Measurements from ENCODE around the gene LETM1. TPM values are rescaled to one million over a fixed set of nuclear protein-coding genes. Genes with fewer than 3 reads are reported as not detected.

The LETM1 gene
- total RNA-seq, 2 experiments from 2014 or later = 44.0 to 45.8 TPM

GRCh38 chr4:1825326-1825725, 30.6 kb downstream of the LETM1 start:
- no peak overlapping the region for H3K4me3 Mint-ChIP-seq
- POLR2A ChIA-PET = no interaction called here
- no peak overlapping the region for H3K27ac Mint-ChIP-seq
- no peaks in the 10 kb centered on the region for H3K27me3 Mint-ChIP-seq
- no peaks in the 10 kb centered on the region for H3K4me1 Mint-ChIP-seq
- DNase-seq (no peak), ATAC-seq (ENCODE audit: low read depth) (no peak)
- H3K36me3 Mint-ChIP-seq = peaks cover 9% of the 10 kb centered on the region
- H3K9me3 Mint-ChIP-seq = no peaks in the 10 kb centered on the region

GRCh38 chr4:1824746-1825145, 31.2 kb downstream of the LETM1 start:
- H3K9me3 Mint-ChIP-seq = no peaks in the 10 kb centered on the region
- H3K4me3 Mint-ChIP-seq = no peak overlapping the region
- H3K4me1 Mint-ChIP-seq = no peaks in the 10 kb centered on the region
- ATAC-seq (ENCODE audit: low read depth) (no peak), DNase-seq (no peak)
- POLR2A ChIA-PET = no interaction called here
- H3K27ac Mint-ChIP-seq = no peak overlapping the region
- H3K27me3 Mint-ChIP-seq = no peaks in the 10 kb centered on the region
- H3K36me3 Mint-ChIP-seq = peaks cover 8% of the 10 kb centered on the region

DNA sequence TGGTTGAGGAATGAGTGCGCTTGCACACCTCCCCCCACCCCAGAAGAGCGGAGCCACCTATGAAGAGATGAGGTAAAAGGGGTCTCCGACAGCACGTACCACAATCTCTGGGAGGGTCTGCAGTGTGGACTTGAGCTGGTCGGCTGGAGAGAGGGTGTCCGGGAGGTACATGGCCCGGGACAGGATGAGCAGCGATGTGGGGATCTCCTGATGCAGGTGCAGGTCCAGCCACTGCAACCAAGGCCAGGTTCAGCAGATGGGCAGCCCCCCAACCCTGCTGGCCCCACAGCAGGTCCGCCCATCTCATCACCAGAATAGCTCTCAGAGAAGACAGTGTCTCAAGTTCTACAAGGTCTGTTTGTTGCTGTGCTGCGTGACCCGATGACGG, 32.4 kb downstream of the LETM1 start:
- Mint-ChIP-seq H3K4me3 (no peak overlapping the region), H3K4me1 (no peaks in the 10 kb centered on the region), H3K27ac (no peak overlapping the region), H3K36me3 (peaks cover 7% of the 10 kb centered on the region), H3K27me3 (no peaks in the 10 kb centered on the region), H3K9me3 (no peaks in the 10 kb centered on the region)
- DNase-seq (no peak), ATAC-seq (ENCODE audit: low read depth) (no peak)
- POLR2A ChIA-PET = no interaction called here

GRCh38 chr4:1822568-1823544, 33.1 kb downstream of the LETM1 start:
- Mint-ChIP-seq H3K27me3 (no peaks in the 10 kb centered on the region), H3K36me3 (peaks cover 10% of the 10 kb centered on the region), H3K9me3 (no peaks in the 10 kb centered on the region), H3K27ac (no peak overlapping the region), H3K4me1 (no peaks in the 10 kb centered on the region), H3K4me3 (no peak overlapping the region)
- POLR2A ChIA-PET = no interaction called here
- DNase-seq = no peak
- ATAC-seq (ENCODE audit: low read depth) = no peak

- Mint-ChIP-seq H3K4me3 (no peak overlapping the region), H3K27me3 (no peaks in the 10 kb centered on the region), H3K36me3 (peaks cover 11% of the 10 kb centered on the region), H3K4me1 (no peaks in the 10 kb centered on the region), H3K9me3 (no peaks in the 10 kb centered on the region), H3K27ac (no peak overlapping the region)
- DNase-seq (no peak), ATAC-seq (ENCODE audit: low read depth) (no peak)
- POLR2A ChIA-PET = no interaction called here
Observed at GRCh38 chr4:1821679-1822567, 34.0 kb downstream of the LETM1 start.

DNA sequence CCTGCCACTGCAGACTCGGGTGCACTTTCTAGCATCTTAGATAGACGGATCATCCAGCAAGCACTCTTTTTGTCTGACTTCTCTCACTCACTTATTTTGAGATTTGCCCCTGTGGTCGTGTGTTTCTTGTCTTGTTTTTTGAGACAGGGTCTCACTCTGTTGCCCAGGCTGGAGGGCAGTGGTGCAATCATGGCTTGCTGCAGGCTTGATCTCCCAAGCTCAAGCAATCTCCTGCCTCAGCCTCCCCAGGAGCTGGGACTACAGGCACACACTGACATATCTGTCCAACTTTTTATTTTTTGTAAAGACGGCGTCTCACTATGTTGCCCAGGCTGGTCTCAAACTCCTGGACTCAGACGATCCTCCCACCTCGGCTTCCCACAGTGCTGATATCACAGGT, 36.1 kb downstream of the LETM1 start:
- H3K27me3 Mint-ChIP-seq = no peaks in the 10 kb centered on the region
- H3K36me3 Mint-ChIP-seq = peaks cover 10% of the 10 kb centered on the region
- H3K27ac Mint-ChIP-seq = no peak overlapping the region
- POLR2A ChIA-PET = no interaction called here
- no peak for ATAC-seq (ENCODE audit: low read depth)
- DNase-seq = no peak
- H3K9me3 Mint-ChIP-seq = no peaks in the 10 kb centered on the region
- H3K4me3 Mint-ChIP-seq = no peak overlapping the region
- no peaks in the 10 kb centered on the region for H3K4me1 Mint-ChIP-seq

GRCh38 chr4:1819284-1819683, 36.7 kb downstream of the LETM1 start:
- ATAC-seq (ENCODE audit: low read depth) (no peak), DNase-seq (no peak)
- H3K4me3 Mint-ChIP-seq = no peak overlapping the region
- H3K27me3 Mint-ChIP-seq = no peaks in the 10 kb centered on the region
- H3K4me1 Mint-ChIP-seq = no peaks in the 10 kb centered on the region
- POLR2A ChIA-PET = no interaction called here
- no peaks in the 10 kb centered on the region for H3K9me3 Mint-ChIP-seq
- peaks cover 9% of the 10 kb centered on the region for H3K36me3 Mint-ChIP-seq
- no peak overlapping the region for H3K27ac Mint-ChIP-seq

- no peak for ATAC-seq (ENCODE audit: low read depth)
- no peak overlapping the region for H3K4me3 Mint-ChIP-seq
Observed at GRCh38 chr4:1815997-1816860, 39.7 kb downstream of the LETM1 start.

GRCh38 chr4:1815096-1815996, 40.6 kb downstream of the LETM1 start:
- H3K9me3 Mint-ChIP-seq = no peaks in the 10 kb centered on the region
- H3K27me3 Mint-ChIP-seq = no peaks in the 10 kb centered on the region
- no peaks in the 10 kb centered on the region for H3K4me1 Mint-ChIP-seq
- H3K36me3 Mint-ChIP-seq = peaks cover 10% of the 10 kb centered on the region
- no peak for DNase-seq
- POLR2A ChIA-PET = interaction anchor here (0.6 kb wide), 1 partner anchor 104 kb away, joined by 5 read pairs; no protein-coding TSS in a partner anchor
- no peak overlapping the region for H3K4me3 Mint-ChIP-seq
- no peak overlapping the region for H3K27ac Mint-ChIP-seq
- no peak for ATAC-seq (ENCODE audit: low read depth)

More at GRCh38 chr4:1815997-1816860, 39.7 kb downstream of the LETM1 start:
- no peak for DNase-seq
- Mint-ChIP-seq H3K9me3 (no peaks in the 10 kb centered on the region), H3K27ac (peak overlapping the region; percentile 34), H3K4me1 (no peaks in the 10 kb centered on the region), H3K36me3 (peaks cover 10% of the 10 kb centered on the region), H3K27me3 (no peaks in the 10 kb centered on the region)
- POLR2A ChIA-PET = no interaction called here

- Mint-ChIP-seq H3K36me3 (peaks cover 10% of the 10 kb centered on the region), H3K9me3 (no peaks in the 10 kb centered on the region), H3K27ac (no peak overlapping the region), H3K4me1 (no peaks in the 10 kb centered on the region), H3K27me3 (no peaks in the 10 kb centered on the region), H3K4me3 (no peak overlapping the region)
- POLR2A ChIA-PET = no interaction called here
- ATAC-seq (ENCODE audit: low read depth) (no peak), DNase-seq (no peak)
Observed at GRCh38 chr4:1814453-1814852, 41.5 kb downstream of the LETM1 start.

DNA sequence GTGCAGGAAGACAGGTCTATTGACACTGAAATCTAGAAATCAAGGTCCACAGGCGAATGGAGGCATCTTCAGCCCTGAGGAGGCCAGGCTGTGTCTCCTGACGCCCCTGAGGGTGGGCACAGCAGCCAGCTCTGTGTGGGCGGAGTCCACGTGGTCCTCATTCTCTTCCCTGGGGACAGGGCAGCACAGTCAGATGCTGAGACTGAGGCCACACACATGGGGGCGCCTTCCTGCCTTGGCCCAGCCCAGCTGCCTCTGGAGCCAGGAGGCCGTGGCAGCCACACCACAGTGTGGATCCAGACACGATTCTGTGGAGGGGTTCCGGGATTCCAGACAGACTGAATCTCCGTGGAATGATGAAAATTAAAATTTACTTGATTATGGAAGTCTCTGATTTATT, 42.0 kb downstream of the LETM1 start:
- Mint-ChIP-seq H3K9me3 (no peaks in the 10 kb centered on the region), H3K36me3 (peaks cover 6% of the 10 kb centered on the region), H3K27ac (no peak overlapping the region), H3K4me3 (no peak overlapping the region), H3K4me1 (no peaks in the 10 kb centered on the region), H3K27me3 (no peaks in the 10 kb centered on the region)
- ATAC-seq (ENCODE audit: low read depth) = no peak
- DNase-seq = no peak
- POLR2A ChIA-PET = no interaction called here

DNA sequence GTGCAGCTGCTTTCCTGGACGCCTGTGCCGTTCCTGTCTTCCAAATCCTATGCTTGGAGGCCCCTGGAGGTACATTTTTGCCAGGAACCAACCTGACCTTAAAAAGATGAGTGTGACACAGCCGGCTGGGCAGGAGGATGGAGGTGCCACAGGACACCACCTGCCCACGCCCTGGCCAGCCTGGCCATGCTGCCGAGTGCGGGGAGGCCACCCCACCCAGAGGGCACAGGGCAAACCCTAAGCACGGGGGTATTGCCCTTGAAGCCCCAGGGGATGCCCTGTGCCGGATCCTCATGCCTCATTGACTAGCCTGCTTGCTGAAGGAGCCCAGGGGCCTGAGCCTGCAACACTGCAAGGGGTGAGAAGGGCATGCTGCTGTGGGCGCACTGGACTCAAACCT, 42.7 kb downstream of the LETM1 start:
- POLR2A ChIA-PET = no interaction called here
- Mint-ChIP-seq H3K9me3 (no peaks in the 10 kb centered on the region), H3K4me1 (no peaks in the 10 kb centered on the region), H3K27me3 (no peaks in the 10 kb centered on the region), H3K27ac (no peak overlapping the region), H3K36me3 (peaks cover 5% of the 10 kb centered on the region), H3K4me3 (no peak overlapping the region)
- DNase-seq (no peak), ATAC-seq (ENCODE audit: low read depth) (no peak)

All from activated naive CD8-positive, alpha-beta T cell treated with anti-CD3 and anti-CD28 coated beads, Interleukin-2, amount 10 ng/mL, durations not matched to agents 7 days and 5 days (primary cell).